Measurements from ENCODE around the gene MS4A5.

The MS4A5 gene

DNA sequence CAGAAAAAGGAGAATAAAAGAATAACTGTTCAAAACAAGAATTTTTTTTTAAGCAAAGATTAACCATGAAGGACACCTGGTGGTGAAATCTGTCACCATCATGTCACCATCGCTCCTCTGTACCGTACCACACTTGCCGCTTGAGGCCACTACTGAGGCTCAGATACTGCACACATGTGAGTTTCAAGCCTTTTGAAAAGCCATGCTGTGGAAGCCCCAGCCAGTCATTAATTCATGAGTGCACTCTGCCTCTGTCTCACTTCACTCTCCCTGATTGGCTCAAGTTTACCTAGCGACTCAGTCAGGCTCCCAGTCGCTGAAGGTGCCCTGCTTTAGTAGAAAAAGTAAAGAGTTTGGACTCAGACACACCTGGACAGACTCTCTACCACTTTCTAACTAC is 56.6 kb downstream of the MS4A5 start:
- DNase-seq, result no peak

DNA sequence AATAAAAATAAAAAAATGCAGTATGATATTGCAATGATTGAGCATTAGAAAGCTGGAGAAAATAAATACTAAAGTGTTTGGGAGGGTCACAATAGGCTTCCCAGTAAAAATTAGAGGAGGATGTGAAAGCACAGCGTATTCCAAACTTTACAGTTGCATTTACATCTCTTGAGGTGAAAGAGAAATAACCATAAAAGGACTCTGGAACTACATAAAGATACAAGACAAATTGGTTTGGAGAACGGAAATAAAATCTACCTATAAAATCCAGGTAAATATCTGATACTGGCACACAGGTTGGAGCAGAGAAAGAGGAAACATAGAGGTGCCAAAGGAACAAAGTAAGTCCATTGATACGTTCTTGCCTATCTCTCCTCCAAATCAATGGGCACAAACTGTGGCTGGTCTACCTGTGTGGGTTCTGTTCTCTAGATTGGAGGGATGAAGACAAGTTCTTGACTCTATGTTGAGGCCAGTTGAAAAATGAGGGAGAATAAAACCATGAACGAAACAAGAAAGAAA is 63.2 kb downstream of the MS4A5 start, which contains the start of gene MS4A12:
Gene MS4A12, plus strand, starts transcription at position 291 of the 522 bp plus-strand sequence. CDS start 4,541 bp downstream, outside the sequence.
- DNase-seq, result no peak

DNA sequence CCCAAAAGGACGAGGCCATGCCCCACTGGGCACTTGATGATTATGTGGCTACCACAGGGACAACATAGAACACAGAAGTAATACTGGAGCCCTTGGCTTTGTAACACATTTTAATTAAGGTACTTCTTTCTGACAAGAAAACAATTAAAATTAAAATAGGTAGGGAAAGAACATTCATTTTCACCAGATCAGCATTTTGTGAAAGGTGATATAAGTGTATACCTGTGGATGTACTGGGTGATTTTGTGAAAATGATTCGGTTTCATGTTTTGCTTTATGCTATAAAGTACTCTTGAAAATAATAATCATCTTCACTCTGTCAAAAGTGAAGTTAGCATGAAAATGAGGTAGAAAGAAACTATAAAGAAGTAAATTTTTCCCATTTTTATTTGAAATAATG is 64.1 kb downstream of the MS4A5 start:
- DNase-seq, result no peak

All from stimulated activated CD4-positive, alpha-beta T cell treated with anti-CD3 and anti-CD28 coated beads, Interleukin-4, amount 100 ng/mL, for 4 hours (primary cell).